HG02623 (cell line): ENCODE measurements around the gene CD247.

Experiments
- ATAC-seq: cut with Tn5 transposase; IDR thresholded peaks from one replicate; pipeline ENCODE4 v1.9.1; 2021; ENCODE audit warnings: moderate library complexity; ENCODE audit not compliant: unreplicated experiment

Gene CD247

DNA sequence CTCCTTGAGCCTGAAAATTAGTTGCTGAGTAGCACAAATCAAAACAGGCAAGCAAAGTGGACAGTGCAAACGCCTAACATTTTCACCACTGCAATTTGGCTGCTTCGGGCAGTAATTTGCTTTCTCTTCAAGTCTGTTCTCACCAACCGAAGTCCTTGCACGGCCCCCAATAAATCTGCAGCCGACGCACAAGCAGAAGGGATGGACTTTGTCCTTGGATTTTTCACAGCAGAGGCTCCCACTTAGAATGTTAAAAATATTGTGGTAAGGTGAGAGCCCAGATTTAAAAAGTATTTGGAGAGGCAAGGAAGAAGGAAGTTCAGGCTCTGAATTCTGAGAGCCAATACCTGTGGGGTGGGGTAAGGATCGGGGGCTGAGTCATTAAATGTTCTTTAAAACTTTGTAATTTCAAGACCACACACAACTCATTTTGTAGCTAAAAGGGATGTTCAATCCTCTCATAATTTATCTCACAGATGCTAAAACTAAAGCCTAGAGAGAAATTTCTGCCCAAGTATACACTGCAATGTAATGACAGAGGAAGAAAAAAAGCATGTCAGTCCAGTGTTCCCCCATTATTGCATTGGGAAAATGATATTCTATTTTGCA lies 6.2 kb downstream of the CD247 start:
- no peak for ATAC-seq

- ATAC-seq, result no peak
Observed at GRCh38 chr1:167511374-167511986, 6.8 kb downstream of the CD247 start.

DNA sequence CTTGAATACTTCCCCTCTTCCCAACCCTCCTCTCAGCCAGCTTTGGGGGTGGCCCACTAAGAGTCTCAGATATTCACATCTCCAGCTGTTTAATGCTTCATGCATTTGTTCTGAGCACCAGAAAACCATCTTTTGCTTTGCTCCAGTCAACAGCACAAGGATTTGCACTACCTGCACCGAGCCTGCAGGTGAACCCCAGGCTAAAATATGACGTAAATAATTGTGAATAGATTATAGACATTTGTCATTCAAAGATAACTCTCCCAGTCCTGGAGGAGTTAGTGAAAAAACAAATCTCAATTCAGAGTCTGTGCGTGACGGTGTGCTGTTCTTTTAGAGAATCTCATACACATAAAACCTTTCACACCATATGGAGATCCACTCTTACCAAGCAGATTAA lies 7.4 kb downstream of the CD247 start:
- no peak for ATAC-seq

- no peak for ATAC-seq
Observed at GRCh38 chr1:167510244-167510643, 8.1 kb downstream of the CD247 start.

DNA sequence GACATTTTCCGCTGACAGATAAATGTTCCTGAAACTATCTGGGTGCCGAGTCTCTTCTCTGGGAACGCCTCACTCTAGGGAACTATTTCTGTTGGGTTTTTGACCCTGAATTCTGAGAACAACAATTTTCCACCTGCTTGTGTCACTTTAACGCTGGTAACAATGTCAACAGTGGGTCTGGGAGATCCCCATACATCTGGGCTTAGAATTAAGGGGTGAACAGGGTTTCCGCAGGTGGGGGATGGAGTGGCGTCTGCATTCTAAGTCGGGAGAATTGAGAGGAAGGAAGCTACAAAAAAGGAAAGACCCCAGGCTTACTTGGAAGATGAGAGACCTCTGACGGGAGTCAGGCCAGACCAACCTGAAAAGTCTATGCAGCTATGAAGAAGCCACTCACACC lies 8.7 kb downstream of the CD247 start:
- ATAC-seq, result no peak

DNA sequence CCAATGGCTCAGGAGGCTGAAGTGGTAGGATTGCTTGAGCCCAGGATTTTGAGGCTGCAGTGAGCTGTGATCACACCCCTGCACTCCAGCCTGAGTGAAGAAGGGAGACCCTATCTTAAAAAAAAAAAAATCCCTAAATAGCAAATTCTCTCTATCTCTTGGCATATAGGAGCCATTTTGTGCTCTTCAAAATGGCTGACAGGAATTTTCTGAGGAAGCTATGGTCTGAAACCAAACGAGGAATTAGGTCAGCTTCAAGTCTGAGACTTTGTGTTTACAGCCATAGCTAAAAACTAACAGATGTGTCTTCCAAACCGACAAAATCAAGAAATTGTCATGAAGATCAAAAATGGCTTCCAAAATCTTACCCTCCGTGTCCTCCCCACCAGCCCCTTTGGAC lies 10.6 kb downstream of the CD247 start:
- no peak for ATAC-seq

DNA sequence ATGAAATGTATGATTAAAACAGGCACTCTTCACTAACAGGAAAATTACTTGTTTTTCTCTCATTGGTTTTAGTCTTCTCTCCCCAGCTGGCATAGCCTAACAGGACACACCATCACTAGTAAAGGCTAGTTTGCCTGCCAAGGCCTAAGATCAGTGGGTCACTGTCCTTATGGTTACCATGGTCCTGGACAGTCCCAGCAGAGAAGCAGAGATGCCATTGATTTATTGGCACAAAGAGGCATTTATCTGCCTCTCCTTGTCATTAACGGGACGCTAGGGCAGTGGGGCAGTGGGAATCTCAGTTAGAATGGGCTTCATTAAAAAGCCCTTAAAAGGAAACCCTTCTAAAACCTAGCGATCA lies 13.9 kb downstream of the CD247 start:
- no peak for ATAC-seq

- no peak for ATAC-seq
Observed at GRCh38 chr1:167503626-167504466, 14.5 kb downstream of the CD247 start.

- no peak for ATAC-seq
Observed at GRCh38 chr1:167502719-167503462, 15.4 kb downstream of the CD247 start.

- ATAC-seq, result no peak
Observed at GRCh38 chr1:167502192-167502551, 16.2 kb downstream of the CD247 start.

DNA sequence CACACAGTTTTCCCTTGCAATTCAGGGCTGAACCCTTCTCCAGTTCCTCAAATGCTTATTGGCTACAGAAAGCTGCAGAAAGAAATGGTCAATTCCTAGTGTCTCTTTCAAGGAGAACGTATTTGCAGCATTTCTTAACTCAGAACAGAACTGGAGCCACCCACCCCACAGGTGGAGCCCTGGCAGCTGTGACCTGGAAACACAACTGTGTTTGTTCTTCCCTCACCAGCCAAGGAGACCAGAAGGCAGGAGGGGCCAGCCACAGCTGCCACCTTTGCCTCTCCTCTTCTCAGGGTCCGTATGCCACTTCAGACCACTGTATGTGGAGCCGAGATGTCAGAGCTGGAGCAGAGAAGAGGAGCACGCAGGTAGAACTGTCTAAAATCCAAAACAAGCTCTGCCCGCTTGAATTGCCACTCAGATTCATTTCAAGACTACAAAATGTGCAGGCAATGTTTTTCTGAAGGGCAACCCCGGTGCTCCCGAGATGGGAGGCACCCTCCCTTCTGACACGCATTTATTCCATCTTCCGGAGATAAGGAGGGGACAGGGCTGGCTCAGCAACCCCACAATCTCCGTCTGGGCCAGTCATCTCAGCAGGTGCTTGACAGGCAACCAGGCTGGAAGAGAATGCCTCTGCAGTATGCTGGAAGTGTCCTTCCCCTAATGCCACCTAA lies 16.7 kb downstream of the CD247 start:
- ATAC-seq, result no peak

GRCh38 chr1:167500283-167500860 lies 18.0 kb downstream of the CD247 start:
- ATAC-seq, result no peak

GRCh38 chr1:167499664-167500101 lies 18.6 kb downstream of the CD247 start:
- ATAC-seq, result peak; percentile 97

- peak; percentile 6 for ATAC-seq
Observed at GRCh38 chr1:167499106-167499505, 19.2 kb downstream of the CD247 start.

- ATAC-seq, result no peak
Observed at GRCh38 chr1:167496797-167497619, 21.3 kb downstream of the CD247 start.

DNA sequence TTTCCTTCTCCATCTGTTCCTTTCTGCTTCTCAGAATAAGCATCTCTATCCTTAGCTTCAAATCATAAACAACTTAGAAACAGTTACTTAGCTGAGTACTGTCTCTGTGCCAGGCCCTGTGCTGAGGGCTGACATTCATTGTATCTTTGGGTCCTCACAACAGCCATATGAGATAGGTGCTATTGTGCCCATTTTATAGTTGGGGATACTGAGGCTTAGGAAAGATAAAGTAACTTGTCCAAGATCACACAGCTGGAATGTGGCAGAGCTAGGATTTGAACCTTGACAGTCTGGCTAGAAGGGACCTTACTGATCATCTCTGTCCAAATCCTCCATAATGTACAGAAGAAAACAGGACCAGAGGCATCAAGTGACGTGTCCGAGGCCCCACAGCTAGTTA lies 25.0 kb downstream of the CD247 start:
- ATAC-seq, result no peak

GRCh38 chr1:167492481-167492910 lies 25.8 kb downstream of the CD247 start:
- no peak for ATAC-seq

DNA sequence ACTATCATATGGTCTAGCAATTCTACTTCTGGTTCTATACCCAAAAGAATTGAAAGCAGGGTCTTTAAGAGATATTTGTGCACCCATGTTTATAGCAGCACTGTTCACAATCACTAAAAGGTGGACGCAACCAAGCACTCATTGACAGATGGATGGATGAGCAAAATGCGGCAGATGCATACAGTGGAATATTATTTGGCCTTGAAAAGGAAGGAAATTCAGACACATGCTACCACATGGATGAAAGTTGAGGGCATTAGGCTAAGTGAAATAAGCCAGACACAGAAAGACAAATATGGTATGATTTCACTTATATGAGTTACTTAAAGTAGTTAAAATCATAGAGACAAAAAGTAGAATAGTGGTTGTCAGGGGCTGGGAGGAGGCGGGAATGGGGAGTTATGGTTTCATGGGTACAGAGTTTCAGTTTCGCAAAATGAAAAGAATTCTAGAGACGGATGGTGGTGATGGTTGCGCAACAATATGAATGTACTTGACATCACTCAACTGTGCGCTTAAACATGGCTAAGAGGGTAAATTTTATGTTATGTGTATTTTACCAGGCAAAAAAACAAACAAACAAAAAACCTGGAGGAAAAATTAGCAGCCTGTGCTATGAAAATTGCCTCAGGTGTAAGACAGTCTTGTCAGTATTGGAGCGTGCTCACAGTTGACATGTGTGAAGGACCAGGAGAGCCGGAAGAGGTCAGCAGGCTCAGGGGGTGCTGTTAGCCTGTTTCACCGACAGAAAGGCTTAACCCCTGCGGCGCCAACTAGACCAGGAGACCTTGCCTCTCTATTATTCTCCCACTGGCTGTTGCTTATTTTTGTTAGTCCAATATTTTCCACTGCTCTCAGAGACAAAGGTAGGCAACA lies 26.5 kb downstream of the CD247 start:
- ATAC-seq, result no peak

- no peak for ATAC-seq
Observed at GRCh38 chr1:167490765-167491164, 27.6 kb downstream of the CD247 start.
